Measurements from ENCODE around the gene EIF3F.

EIF3F gene

DNA sequence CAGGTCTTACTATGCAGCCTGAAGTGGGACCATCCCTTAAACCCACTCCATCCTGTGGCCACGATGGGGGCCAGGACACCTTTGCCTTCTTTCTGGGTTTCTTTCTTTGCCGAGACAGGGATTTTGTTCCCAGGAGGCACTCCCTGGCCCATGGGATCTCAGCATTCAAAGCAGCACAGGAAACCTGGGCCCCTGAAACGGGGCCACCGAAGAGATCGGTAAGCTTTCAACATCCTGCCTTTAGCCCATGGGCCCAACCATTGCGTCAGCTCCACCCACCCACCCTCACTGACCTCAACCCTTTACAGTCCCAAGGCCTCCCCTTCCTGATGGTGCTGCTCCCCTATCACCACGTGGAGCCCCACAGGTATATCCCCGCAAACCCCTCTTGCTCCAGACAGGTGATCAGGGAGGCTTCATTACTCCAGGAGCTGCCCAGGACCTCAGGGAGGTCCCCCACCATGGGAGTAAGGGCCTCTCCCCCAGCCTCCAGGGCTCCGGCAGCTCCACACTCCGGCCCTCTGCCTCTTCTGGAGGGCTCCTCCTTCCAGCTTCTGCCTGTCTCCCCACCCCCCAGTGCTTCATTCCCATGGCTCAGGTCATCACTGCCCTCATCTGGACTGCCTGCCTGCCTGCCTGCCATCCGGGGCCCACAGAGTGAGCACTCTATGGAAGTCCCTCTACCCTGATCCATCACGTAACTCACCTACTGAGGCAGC is 51.8 kb downstream of the EIF3F start:
- DNase-seq (ENCODE audit: low read depth) = no peak

DNA sequence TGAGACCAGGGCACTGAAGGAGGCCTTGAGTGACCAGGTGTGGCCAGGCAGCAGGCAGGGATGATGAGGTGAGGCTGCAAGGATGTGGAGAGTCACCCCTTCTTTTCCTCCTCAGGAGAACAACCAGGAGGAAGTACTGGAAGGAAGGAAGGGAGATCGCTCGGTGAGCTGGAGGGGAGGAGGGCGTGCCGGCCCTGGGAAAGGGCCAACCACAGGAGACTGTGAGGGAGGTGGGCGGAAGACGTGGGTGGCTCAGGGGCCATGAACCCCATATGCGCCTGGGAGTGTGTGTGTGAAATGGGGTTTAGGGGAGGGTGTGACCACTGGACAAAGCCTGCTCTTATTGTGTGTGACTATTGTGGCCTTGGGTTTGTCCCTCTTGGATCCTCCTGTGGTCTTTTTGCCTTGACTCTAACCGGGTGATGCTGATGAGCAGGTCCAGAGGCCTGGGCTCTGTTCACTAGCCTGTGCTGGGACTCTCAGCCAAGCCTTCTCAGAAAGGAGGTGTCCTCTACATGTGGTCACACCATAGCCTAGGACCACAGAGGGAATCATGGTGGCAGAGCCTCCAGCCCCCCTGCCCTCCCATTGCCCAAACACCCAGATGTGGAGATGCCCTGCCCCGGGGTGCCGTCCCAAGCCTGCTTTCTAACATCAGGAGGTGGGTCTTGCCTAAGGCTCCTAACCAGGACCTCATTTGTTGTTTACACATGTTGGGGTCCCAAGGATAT is 52.6 kb downstream of the EIF3F start:
- no peak for DNase-seq (ENCODE audit: low read depth)

DNA sequence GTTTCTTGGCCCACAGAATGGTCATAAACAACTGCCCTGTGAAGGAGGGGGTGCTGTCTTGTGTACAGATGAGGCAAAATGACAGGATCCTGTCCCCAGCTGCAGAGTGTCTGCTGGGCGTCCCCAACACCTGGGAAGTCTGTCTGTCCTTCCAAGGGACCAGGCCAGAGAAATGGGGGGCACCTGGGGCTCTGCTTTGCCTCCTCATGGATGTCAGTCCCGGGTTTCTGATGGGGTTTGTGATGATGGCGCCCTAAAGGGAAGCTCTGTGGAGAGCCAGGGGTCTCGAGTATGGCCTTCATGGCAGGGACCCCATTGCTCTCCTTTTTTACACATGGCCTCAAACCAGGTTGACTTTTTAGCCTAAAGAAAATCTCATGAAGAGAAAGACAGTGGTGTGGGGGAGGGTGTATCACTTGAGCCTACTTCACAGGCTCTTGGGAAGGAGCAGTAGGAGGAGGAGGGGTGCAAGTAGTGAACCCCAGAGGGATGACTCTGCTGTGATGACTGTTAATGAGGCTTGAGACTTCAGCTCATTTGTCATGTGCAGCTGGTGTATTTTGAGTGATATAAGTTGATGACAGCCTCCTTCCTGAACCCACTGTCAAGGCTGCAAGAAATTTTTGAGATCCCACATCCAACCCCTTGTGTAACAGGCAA is 53.3 kb downstream of the EIF3F start:
- no peak for DNase-seq (ENCODE audit: low read depth)

DNA sequence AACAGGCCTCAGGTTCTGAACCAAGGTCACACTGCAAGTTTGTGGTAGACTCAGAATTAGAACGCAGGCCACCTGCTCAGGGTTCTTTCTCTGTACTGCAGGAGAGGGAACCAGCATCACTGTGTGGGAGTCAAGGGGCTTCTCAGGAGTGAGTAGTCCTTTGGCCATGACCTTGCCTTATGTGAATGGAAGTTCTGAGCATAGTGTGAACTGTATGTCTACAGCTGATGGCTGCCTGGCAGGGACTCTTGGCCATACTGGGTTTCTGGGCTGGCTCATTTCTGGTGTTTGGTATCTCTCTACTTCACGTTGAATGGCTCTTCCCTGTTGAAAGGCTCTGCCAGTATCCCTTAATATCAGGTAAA is 53.8 kb downstream of the EIF3F start:
- DNase-seq (ENCODE audit: low read depth) = no peak

DNA sequence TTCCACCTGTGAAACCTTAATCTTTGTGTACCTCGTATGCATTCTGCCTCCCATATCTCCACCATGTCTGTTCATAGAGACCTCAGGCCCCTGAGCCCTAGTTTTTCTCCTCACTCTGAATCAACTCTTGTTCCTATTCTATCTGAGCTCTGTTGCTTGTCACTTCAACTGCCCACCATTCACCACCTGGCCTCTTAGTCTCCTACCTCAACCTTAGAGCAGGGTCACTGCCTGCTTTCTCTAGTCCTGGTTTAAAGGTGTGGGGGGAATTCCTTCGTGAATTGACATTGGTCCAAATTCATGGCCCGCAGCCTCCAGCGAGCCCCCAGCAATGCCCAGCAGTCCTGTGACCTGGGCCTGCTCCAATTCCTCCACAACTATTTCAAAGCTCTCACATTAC is 54.4 kb downstream of the EIF3F start:
- no peak for DNase-seq (ENCODE audit: low read depth)

DNA sequence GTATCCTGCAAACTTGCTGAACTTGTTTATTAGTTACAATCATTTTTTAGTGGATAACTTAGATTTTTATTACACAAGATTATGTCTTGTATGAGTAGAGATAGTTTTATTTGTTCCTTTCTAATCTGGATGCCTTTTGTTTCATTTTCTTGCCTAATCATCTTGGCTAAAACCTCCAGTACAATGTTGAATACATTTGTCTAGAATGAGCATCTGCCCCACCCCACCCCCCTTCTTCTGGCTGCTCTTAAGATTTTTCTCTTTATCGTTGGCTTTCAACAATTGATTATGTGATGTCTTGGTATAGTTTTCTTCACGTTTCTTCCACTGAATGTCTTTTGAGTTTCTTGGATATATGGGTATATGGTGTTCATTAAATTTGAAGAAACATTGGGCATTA is 56.6 kb downstream of the EIF3F start:
- DNase-seq (ENCODE audit: low read depth) = no peak

DNA sequence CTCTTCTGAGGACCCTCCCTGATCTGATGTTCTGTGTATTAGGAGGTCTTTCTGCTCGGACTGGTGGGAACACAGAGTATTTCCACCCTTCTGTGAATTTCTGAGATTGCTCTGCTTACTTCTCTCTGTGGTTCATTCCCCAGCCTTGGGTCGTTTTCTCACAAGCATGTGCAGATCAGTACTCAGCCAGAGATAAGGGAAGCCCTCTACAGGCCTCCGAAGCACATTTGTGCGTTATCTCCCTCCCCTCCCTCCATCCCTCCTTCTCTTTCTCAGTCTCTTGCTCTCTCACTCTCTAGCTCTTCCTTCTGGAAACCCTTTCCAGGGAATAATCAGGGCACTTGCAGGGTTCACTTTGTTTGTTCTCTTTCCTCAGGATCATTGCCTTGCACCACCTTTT is 58.7 kb downstream of the EIF3F start:
- no peak for DNase-seq (ENCODE audit: low read depth)

DNA sequence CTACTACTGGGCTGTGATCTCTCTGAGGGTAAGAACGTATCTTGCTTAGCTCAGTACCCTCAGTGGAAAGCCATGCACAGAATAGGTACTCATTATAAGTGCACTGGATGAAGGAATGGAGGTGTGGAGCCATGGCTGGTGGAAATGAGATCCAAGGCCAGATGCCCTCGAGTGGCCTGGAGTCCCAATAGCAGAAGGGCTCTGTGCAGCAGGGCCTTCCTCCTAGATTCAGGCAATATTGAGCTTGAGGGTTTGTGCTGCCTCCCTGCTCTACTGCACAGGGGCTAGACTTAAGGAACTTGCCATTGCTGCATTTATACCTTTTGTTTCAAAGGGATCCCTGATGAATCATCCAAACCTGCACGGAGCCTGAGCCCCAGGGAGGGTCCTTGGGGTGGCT is 60.2 kb downstream of the EIF3F start:
- DNase-seq (ENCODE audit: low read depth) = no peak

DNA sequence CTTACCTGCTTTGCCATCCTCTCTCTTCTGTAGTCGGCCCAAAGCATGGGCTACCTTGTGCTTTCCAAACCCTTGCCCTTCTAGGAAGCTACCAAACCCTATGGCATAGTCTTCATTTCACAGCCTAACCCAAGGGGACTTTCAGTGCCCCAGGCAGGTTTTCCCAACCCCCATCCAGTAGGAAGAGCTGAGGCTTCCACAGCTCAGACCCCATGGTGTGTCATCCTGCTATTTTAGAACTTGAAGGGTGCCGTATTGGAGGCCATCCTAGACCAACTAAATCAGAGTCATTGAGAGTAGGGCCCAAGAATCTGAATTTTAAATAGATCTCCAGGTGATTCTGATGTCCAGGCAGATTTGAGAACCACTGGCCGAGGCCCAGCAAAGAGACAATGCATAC is 61.9 kb downstream of the EIF3F start:
- no peak for DNase-seq (ENCODE audit: low read depth)
